ENCODE data around the gene COTL1.

DNA sequence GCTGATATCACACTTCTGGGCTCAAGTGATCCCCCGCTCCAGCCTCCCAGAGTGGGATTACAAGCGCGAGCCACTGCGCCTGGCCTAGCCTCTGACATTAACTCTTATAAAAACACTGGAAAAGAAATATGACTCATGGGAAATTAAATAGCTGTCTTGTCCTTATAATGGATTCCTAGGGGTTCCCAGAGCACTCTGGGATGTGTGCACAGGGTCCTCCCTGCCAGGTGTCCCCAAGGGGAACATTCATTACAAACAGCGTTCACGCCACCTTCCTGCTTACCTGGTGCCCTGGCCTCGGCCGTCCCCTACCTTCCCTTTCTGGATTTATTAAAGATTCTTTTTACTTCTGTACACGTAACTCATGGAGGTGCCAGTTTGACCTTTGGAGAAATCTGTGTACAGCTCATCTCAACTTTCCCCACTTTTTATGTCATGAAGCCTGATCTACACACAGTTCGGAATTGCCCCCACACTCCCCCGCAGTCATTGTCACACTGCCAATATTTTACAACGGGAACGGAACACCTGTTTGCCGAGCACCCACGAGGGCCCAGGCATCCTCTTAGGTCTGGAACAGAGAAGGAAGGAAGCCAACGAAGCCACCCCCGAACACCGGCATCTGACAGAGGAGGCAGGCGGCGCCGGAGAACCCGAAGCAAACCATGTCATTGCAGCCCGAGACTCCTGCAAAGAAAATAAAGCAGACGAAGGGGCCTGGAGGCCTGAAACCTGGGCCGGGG, 73.7 kb downstream of the COTL1 start:
- TF ChIP-seq ATF1 (CRISPR knock-in tag; IDR thresholded peaks at IDR 0.05) (no peak), ESRRA (CRISPR knock-in tag; IDR thresholded peaks at IDR 0.05; ENCODE audit: borderline replicate concordance) (no peak), E2F5 (CRISPR knock-in tag; IDR thresholded peaks at IDR 0.05) (no peak), HMGA2 (CRISPR knock-in tag; IDR thresholded peaks at IDR 0.05) (no peak), ZSCAN18 (CRISPR knock-in tag; IDR thresholded peaks at IDR 0.05) (no peak), ZNF425 (CRISPR knock-in tag; conservative IDR thresholded peaks at IDR 0.05) (no peak), RELA (CRISPR knock-in tag; IDR thresholded peaks at IDR 0.05; ENCODE audit: borderline replicate concordance) (no peak), USF1 (CRISPR knock-in tag; IDR thresholded peaks at IDR 0.05) (no peak)
- TF ChIP-seq, protein P1, sequence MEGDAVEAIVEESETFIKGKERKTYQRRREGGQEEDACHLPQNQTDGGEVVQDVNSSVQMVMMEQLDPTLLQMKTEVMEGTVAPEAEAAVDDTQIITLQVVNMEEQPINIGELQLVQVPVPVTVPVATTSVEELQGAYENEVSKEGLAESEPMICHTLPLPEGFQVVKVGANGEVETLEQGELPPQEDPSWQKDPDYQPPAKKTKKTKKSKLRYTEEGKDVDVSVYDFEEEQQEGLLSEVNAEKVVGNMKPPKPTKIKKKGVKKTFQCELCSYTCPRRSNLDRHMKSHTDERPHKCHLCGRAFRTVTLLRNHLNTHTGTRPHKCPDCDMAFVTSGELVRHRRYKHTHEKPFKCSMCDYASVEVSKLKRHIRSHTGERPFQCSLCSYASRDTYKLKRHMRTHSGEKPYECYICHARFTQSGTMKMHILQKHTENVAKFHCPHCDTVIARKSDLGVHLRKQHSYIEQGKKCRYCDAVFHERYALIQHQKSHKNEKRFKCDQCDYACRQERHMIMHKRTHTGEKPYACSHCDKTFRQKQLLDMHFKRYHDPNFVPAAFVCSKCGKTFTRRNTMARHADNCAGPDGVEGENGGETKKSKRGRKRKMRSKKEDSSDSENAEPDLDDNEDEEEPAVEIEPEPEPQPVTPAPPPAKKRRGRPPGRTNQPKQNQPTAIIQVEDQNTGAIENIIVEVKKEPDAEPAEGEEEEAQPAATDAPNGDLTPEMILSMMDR (IDR thresholded peaks at IDR 0.05), result no peak

All from WTC11 (cell line).